Measurements from ENCODE around the gene KRT77. TPM values are rescaled to one million over a fixed set of nuclear protein-coding genes. Genes with fewer than 3 reads are reported as not detected.

The KRT77 gene
- total RNA-seq, 1 donor from 2014 or later = 2.5 TPM

- TF ChIP-seq CTCF (IDR thresholded peaks at IDR 0.05) (no peak), POLR2AphosphoS5 (IDR thresholded peaks at IDR 0.05; ENCODE audit: insufficient read depth in 1 of 2, low read depth in 1 of 2) (no peak), POLR2A (IDR thresholded peaks at IDR 0.05) (no peak)
- no peaks in the 10 kb centered on the region for H3K27me3 ChIP-seq
- no peaks in the 10 kb centered on the region for H3K9me3 ChIP-seq
- no peaks in the 10 kb centered on the region for H3K36me3 ChIP-seq
- peaks cover 15% of the 10 kb centered on the region for H3K4me1 ChIP-seq
- intact Hi-C loops (cut with DNase I) = no loop called here
- DNase-seq (ENCODE audit: extremely low spot score in 2 of 2) = no peak
- no peak overlapping the region for H3K4me3 ChIP-seq
- H3K27ac ChIP-seq = no peak overlapping the region
Measured at GRCh38 chr12:52687497-52688385, 15.6 kb downstream of the KRT77 start.

- no peak for DNase-seq (ENCODE audit: extremely low spot score in 2 of 2)
- no peak for TF ChIP-seq POLR2AphosphoS5 (IDR thresholded peaks at IDR 0.05; ENCODE audit: insufficient read depth in 1 of 2, low read depth in 1 of 2)
- TF ChIP-seq CTCF (IDR thresholded peaks at IDR 0.05) = no peak
- no peak for TF ChIP-seq POLR2A (IDR thresholded peaks at IDR 0.05)
- intact Hi-C loops (cut with DNase I) = no loop called here
- Histone ChIP-seq H3K27me3 (no peaks in the 10 kb centered on the region), H3K27ac (no peak overlapping the region), H3K9me3 (no peaks in the 10 kb centered on the region), H3K4me3 (no peak overlapping the region), H3K4me1 (peaks cover 18% of the 10 kb centered on the region), H3K36me3 (no peaks in the 10 kb centered on the region)
Measured at GRCh38 chr12:52686756-52687487, 16.4 kb downstream of the KRT77 start.

GRCh38 chr12:52686063-52686462 lies 17.3 kb downstream of the KRT77 start:
- Histone ChIP-seq H3K4me1 (peaks cover 11% of the 10 kb centered on the region), H3K9me3 (no peaks in the 10 kb centered on the region), H3K4me3 (no peak overlapping the region), H3K36me3 (no peaks in the 10 kb centered on the region), H3K27me3 (no peaks in the 10 kb centered on the region), H3K27ac (no peak overlapping the region)
- TF ChIP-seq POLR2AphosphoS5 (IDR thresholded peaks at IDR 0.05; ENCODE audit: insufficient read depth in 1 of 2, low read depth in 1 of 2) (no peak), CTCF (IDR thresholded peaks at IDR 0.05) (no peak), POLR2A (IDR thresholded peaks at IDR 0.05) (no peak)
- intact Hi-C loops (cut with DNase I) = no loop called here
- no peak for DNase-seq (ENCODE audit: extremely low spot score in 2 of 2)

GRCh38 chr12:52685406-52685890 lies 17.9 kb downstream of the KRT77 start:
- no peaks in the 10 kb centered on the region for H3K9me3 ChIP-seq
- H3K4me3 ChIP-seq = no peak overlapping the region
- no peak for TF ChIP-seq POLR2AphosphoS5 (IDR thresholded peaks at IDR 0.05; ENCODE audit: insufficient read depth in 1 of 2, low read depth in 1 of 2)
- TF ChIP-seq CTCF (IDR thresholded peaks at IDR 0.05) = no peak
- no peak for TF ChIP-seq POLR2A (IDR thresholded peaks at IDR 0.05)
- DNase-seq (ENCODE audit: extremely low spot score in 2 of 2) = no peak
- intact Hi-C loops (cut with DNase I) = no loop called here
- H3K4me1 ChIP-seq = peaks cover 7% of the 10 kb centered on the region
- no peaks in the 10 kb centered on the region for H3K36me3 ChIP-seq
- no peak overlapping the region for H3K27ac ChIP-seq
- H3K27me3 ChIP-seq = no peaks in the 10 kb centered on the region

Data from vagina (tissue), 2 donors.